GM10248 (cell line): ENCODE data around the gene LIMK2.
"Not testable (repeated sequence)": the region's sequence is repeated elsewhere in the genome, so short reads cannot be mapped to it uniquely, and the experiment has no call there.

Experiments
- CTCF ChIA-PET: fragments of 300-600 bp; sonication (Branson Sonifier 250); formaldehyde crosslinking; extraction: SDS; loops from one replicate; lab custom pipeline; 2021; ENCODE audit warnings: antibody characterized with exemption; lab: Yijun Ruan, JAX
- POLR2A ChIA-PET: fragments of 350-650 bp; sonication (Branson Sonifier 250); formaldehyde crosslinking; extraction: SDS; loops from one replicate; lab custom pipeline; 2020; ENCODE audit warnings: antibody characterized with exemption; lab: Yijun Ruan, JAX
- DNase-seq: peaks from one replicate; pipeline ENCODE4 v3.0.0; 2012; ENCODE audit errors: extremely low spot score
- CTCF ChIP-seq: IDR thresholded peaks from 2 replicates; pipeline ENCODE4 v1.5.1; 2012; ENCODE audit warnings: mild to moderate bottlenecking, low read depth; ENCODE audit errors: extremely low read depth, missing control alignments, control extremely low read depth

The LIMK2 gene

DNA sequence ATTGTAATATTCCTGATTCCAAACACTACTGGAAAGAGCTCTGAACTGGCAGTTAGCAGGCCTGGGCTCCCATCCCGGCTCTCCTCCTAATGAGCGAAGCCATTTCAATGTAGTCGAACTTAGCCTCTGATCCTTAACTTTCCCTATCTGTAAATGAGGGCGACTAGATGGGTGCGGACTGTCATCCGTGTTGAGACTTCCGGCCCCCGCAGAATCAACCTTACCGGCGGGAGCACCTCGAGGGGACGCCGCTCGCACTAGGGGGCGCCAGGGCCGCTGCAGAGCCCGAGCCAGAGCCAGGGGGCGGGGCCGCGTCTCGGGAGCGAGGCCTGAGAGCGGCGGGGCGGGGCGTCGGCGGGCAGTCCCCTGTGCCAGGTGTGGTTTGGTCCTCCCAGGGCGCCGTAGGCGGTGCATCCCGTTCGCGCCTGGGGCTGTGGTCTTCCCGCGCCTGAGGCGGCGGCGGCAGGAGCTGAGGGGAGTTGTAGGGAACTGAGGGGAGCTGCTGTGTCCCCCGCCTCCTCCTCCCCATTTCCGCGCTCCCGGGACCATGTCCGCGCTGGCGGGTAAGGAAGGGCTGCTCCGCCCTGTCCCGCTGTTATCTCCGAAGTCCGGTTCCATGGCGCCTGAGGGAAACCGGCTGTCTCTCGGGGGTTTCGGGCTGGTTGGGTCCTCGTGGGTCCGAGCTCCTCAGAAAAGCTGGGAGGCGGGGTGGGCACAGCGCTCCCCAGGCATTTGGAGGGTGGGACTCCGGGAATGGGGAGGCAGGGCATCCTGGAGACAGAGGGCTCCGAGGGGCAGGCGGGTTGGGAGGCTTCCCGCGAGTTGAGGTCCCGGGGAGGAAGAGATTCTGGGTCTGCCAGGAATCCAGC, at the start of gene LIMK2:
Gene LIMK2, plus strand, starts transcription at position 437 of the 869 bp plus-strand sequence. Its CDS starts 111 bp downstream, at position 548.
- POLR2A ChIA-PET: interaction anchor here (1.2 to 1.4 kb wide), 2 partner anchors 12 to 78 kb away, joined by 3 to 4 read pairs; no protein-coding TSS in a partner anchor
- peak; percentile 92 for TF ChIP-seq CTCF
- DNase-seq: peak; percentile 98
- CTCF ChIA-PET: interaction anchor here (0.6 to 7.6 kb wide), 37 partner anchors 7 to 1608 kb away, joined by 3 to 200 read pairs (median 4); partner anchors contain the start of genes NF2, PIK3IP1, RNF185 and SELENOM

DNA sequence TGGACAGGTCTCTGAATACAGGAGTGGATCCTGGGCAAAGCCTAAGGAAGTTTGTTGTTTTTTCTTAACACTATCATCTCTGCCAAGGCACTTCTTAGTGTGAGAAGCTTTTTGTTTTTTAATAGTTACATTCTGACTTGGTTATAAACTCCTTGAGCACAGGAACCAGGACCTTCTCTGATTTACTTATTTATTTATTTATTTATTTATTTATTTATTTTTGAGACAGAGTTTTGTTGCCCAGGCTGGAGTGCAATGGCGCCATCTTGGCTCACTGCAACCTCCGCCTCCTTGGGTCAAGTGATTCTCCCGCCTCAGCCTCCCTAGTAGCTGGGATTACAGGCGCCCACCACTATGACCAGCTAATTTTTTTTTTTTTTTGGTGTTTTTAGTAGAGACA, 41.1 kb upstream of the LIMK2 start:
- DNase-seq: no peak
- ChIA-PET POLR2A (interaction anchor here (0.6 kb wide), 1 partner anchor 9 kb away, joined by 3 read pairs; no protein-coding TSS in a partner anchor), CTCF (no interaction called here)
- no peak for TF ChIP-seq CTCF

GRCh38 chr22:31171734-31172133, 40.4 kb upstream of the LIMK2 start:
- CTCF ChIA-PET, DNase-seq: not testable (repeated sequence)
- POLR2A ChIA-PET: interaction anchor here (0.6 kb wide), 1 partner anchor 10 kb away, joined by 3 read pairs; no protein-coding TSS in a partner anchor

- ChIA-PET POLR2A (no interaction called here), CTCF (interaction anchor here (1.1 to 1.6 kb wide), 3 partner anchors 13 to 38 kb away, joined by 3 to 4 read pairs (median 3); no protein-coding TSS in a partner anchor)
- DNase-seq: no peak
- TF ChIP-seq CTCF: no peak
These were observed 38.5 kb upstream of the LIMK2 start for GRCh38 chr22:31173386-31174145.

DNA sequence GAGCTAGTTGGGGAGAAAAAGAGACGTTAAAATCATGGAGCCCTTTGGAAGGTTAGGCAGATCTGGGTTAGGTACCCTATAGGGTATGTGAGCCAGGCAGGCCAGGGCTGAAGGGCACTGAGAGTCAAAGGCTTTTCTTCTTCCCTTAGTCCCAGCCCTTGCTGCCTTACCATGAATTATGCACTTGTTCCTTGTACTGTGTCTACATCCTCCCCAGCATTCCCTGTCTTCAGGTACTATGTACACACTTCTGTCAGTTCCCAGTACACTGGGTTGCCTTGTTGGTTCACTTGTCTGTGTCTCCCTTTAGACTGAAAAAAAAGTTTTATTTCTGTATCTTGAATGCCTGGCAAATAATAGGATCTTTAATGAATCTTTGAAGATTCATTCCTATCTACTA, 35.2 kb upstream of the LIMK2 start:
- CTCF ChIA-PET: interaction anchor here (1.1 kb wide), 1 partner anchor 137 kb away, joined by 4 read pairs; no protein-coding TSS in a partner anchor
- DNase-seq: no peak
- POLR2A ChIA-PET: no interaction called here
- no peak for TF ChIP-seq CTCF

GRCh38 chr22:31177420-31178162, 34.5 kb upstream of the LIMK2 start:
- ChIA-PET POLR2A (no interaction called here), CTCF (interaction anchor here (0.8 to 1.1 kb wide), 2 partner anchors 34 to 136 kb away, joined by 3 to 4 read pairs; partner anchors contain the start of gene LIMK2)
- DNase-seq: no peak
- no peak for TF ChIP-seq CTCF
